SK-MEL-5 (cell line): ENCODE data around the gene MSRB2. TPM values are rescaled to one million over a fixed set of nuclear protein-coding genes. Genes with fewer than 3 reads are reported as not detected.
"Not testable (repeated sequence)": the region's sequence is repeated elsewhere in the genome, so short reads cannot be mapped to it uniquely, and the experiment has no call there.

ENCODE experiments used
- DNase-seq: peaks from one replicate; pipeline ENCODE4 v3.0.0-alpha.2; 2016; ENCODE audit warnings: low read depth, low spot score
- in situ Hi-C: cut with HindIII; loops from 2 replicates; pipeline ENCODE4 v1.10.0; 2016; ENCODE audit warnings: low sequenced_read_pairs, high pct_unique_total_duplicates, low pct_unique_long_range_greater_than_20kb
- polyA plus RNA-seq, 2 experiments: library from polyadenylated mRNA; depleted of rRNA; stranded (reverse); fragments of >200 nt; gene quantifications; 2 replicates each; pipeline ENCODE4 v1.2.3, GENCODE V29; 2015
- total RNA-seq: library from RNA; depleted of rRNA; stranded (reverse); fragments of >200 nt; shearing (Covaris generic); gene quantifications from 2 replicates; pipeline ENCODE4 v1.2.3, GENCODE V29; 2014; rRNA removed

The MSRB2 gene
- 26.5 and 27.5 TPM in 2 replicates for total RNA-seq
- polyA plus RNA-seq (2015; cell fraction: cytosol; rRNA removed) = 19.3 and 22.6 TPM in 2 replicates
- 0.38 and 5.4 TPM in 2 replicates for polyA plus RNA-seq (2015; cell fraction: nucleus; rRNA removed)

DNA sequence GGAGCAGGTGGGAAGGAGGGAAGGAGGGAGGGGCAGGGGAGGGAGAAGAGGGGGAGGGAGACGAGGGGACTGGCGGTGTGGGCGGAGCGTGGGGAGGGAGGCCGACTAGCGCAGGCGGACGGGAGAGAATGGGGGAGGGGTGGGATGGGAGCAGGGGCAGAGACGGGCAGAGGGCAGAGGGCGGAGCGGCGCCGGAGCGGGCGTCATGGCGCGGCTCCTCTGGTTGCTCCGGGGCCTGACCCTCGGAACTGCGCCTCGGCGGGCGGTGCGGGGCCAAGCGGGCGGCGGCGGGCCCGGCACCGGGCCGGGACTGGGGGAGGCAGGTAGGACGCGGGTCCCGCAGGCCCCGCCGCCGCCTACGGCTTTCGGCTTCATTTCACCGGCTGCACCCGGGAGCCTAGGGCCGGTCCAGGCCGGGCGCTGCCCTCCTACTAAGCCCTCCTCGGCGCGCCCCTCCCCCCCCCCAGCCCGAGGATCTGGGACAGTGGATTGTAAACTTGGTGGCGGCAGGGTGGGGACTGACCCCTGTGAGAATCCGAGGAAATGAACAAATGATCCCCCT, at the start of gene MSRB2:
Gene MSRB2, plus strand, starts transcription at position 176 of the 562 bp plus-strand sequence. Its CDS starts 30 bp downstream, at position 206.
- in situ Hi-C loops = no loop called here
- DNase-seq = peak; percentile 93

GRCh38 chr10:23046027-23046426, 49.4 kb upstream of the MSRB2 start:
- DNase-seq = no peak
- in situ Hi-C loops = no loop called here

- no peak for DNase-seq
- in situ Hi-C loops = no loop called here
Measured at GRCh38 chr10:23047201-23048050, 48.0 kb upstream of the MSRB2 start.

DNA sequence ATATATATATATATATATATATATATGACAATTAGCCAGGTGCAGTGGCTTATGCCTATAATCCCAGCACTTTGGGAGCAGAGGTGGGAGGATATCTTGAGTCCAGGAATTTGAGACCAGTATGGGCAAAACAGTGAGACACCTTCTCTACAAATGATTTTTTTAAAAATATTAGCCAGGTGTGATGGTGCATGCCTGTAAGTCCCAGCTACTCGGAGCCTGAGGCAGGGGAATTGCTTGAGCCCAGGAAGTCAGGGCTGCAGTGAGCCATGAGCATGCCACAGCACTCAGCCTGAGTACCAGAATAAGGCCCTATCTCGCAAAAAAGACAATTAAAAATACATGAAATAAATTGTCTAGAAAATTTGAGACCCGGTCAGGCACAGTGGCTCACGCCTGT, 47.2 kb upstream of the MSRB2 start:
- in situ Hi-C loops = no loop called here
- DNase-seq = no peak

DNA sequence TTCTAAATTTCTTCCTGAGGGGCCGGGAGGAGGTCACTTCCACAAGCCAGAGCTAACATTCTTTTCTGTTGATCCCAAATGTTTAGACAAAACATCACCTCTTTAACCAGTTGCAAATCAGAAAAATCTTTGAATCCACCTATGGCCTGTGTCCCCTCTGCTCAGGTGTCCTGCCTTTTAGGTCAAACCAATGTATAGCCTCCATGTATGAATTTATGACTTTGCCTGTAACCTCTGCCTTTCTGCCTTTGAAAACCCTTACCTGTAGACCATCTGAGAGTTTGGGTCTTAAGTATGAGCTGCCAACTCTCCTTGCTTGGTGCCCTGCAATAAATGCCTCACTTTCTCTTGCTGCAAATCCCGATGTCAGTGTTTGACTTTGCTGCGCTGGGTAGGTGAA, 44.1 kb upstream of the MSRB2 start:
- in situ Hi-C loops = no loop called here
- no peak for DNase-seq

DNA sequence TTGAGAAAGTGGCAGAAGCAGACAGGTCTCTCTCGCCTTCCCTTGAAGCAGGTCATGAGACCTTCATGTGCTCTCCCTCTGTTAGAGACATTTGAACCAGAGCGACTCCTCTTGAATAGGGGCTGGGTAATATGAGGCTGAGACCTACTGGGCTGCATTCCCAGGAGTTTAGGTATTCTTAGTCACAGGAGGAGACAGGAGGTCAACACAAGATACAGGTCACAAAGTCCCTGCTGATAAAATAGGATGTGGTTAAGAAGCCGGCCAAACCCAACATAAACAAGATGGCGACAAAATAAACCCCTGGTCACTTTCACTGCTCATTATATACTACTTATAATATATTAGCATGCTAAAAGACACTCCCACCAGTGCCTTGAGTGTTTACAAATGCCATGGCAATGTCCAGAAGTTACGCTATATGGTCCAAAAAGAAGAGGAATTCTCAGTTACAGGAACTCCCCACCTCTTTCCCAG, 43.5 kb upstream of the MSRB2 start:
- in situ Hi-C loops = no loop called here
- DNase-seq = no peak

GRCh38 chr10:23053036-23053435, 42.3 kb upstream of the MSRB2 start:
- peak; percentile 62 for DNase-seq
- in situ Hi-C loops = no loop called here

GRCh38 chr10:23055424-23056185, 39.8 kb upstream of the MSRB2 start:
- no peak for DNase-seq
- in situ Hi-C loops = no loop called here

DNA sequence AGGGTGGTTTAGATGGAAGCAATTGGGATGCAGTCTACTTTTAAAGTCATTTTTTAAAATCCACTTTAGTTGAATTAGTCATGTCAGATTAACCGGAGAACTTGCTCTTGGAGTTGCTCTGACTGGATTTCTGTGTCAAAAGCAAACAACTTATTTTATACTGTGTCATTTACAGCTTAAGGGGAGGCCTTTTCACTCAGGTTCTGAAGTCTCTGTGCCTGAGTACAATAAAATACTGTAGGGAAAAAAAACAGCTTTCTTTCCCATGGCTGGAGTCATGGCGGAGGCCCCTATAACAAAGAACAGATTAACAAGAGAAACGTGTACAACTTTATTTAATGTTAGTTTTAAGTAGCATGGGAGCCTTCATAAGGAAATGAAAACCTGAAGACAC, 39.2 kb upstream of the MSRB2 start:
- DNase-seq = no peak
- in situ Hi-C loops = no loop called here

GRCh38 chr10:23058366-23058765, 37.0 kb upstream of the MSRB2 start:
- in situ Hi-C loops = no loop called here
- DNase-seq = no peak

DNA sequence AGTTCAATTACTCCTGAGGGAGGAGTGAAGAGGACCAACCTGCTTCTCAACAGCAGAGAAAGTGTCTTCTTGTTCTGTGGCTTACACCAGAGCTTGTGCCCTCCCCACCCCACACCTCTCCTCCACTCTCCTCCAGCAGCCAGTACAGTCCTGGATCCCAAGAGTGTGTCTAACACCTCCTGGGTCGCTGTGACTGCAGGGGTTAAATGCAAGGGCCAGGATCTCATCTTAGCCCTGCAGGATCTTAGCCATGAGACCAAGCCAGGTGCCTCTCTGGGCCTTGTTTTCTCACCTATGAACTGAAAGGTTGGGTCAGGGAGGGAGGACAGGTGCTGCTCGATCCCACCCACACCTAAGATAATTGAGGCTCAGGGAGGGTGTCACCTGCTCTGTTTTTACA, 34.5 kb upstream of the MSRB2 start:
- DNase-seq = no peak
- in situ Hi-C loops = no loop called here

DNA sequence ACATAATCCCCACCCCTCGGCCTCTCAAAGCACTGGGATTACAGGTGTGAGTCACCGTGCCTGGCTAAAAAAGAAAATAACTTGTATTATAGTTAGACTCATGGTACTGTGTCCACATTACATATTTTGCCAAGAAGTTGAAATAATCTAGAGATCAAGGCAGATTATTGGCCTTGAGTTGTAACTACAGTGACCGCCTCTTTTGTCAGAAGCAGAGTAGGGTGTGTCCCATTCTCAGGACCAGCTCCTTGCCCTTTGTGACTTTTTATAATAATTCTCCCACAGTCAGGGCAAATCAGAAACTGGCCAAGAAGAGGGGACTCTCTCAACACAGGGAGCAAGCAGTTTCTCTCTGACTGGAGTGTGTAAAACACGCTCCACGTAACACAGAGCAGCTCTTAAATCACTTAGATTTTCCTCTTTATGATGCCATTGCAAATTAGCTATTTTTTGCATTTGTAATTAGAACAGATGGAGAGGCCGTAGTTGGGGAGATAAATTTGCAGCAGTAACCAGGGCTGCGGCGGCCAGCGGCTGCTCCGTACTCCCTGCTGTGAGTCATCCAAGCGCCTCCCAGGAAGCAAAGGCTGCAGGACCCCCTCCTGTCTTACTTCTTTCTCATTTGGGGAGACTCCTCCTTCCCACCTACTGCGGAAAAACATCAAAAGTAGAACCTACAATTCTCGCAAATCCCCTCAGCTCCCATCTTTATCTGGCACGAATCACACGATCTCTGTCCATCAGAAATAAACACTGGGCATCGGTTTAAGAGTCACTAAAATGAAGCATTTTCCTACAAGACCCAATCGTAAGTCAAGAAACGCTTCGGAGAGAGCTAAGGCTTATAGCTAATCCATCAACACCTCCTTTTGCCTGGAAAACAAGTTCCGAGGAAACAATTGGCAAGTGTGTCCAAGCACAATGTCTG, 32.1 kb upstream of the MSRB2 start:
- in situ Hi-C loops = no loop called here
- DNase-seq = no peak

DNA sequence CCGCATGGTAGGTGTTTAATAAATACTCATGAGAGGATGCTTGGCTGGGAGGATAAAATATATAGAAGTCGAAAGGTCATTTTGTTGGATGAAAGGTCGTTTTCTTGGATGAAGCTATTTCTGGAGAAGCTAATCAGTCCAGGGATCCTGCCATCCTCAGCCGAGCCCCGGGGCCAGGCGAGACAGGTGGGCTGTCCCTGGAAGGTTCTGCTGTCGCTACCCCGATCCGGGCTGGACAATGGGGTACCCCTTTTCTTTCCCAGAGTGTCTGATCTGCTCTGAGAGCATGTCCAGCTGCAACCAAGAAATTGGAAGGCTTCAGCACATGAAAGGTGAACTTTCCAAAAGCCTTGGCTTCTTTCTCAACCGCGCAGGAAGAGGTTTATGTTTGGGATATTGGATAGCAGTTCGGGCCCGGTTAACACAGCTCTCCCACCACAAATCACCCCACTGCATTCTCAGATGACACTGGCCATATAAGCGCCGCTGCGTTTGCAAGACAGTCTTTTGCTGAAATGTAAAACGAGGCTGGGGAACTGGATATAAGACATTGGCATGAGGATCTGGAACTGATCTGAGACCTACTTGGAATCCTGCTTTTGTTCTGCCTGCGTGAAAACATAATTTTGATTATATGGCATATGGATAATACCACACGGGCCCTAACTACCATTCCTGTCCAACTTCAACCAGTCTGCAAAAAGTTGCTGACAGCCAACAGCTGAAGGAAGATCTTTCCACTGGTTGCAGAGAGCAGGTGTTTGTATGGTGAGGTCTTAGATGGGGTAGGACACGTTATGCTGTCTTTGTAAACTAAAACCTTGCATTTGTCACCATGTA, 31.2 kb upstream of the MSRB2 start:
- in situ Hi-C loops = no loop called here
- no peak for DNase-seq

DNA sequence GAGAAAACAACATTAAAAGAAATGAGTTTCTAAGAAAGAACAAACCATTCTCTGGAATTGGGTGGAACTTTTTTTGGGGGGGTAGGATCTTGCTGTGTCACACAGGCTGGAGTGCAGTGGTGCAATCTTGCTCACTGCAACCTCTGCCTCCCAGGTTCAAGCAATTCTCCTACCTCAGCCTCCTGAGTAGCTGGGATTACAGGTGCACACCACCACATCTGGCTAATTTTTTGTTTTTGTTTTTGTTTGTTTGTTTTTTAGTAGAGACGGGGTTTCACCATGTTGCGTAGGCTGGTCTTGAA, 30.6 kb upstream of the MSRB2 start:
- in situ Hi-C loops, DNase-seq: not testable (repeated sequence)

GRCh38 chr10:23065181-23065948, 30.0 kb upstream of the MSRB2 start:
- in situ Hi-C loops = no loop called here
- DNase-seq = peak; percentile 40

GRCh38 chr10:23067337-23067736, 28.0 kb upstream of the MSRB2 start:
- no peak for DNase-seq
- in situ Hi-C loops = no loop called here
